Measurements from ENCODE around the gene C5. TPM values are rescaled to one million over a fixed set of nuclear protein-coding genes. Genes with fewer than 3 reads are reported as not detected.

C5 gene
- total RNA-seq, 1 experiment from 2014 or later, result 0.66 TPM

GRCh38 chr9:120951960-120952618 is 98.0 kb downstream of the C5 start:
- DNase-seq (ENCODE audit: low read depth, low spot score) (no peak), ATAC-seq (no peak)
- Histone ChIP-seq H3K4me3 (replicated peaks in 1 of 2; ENCODE audit: low read depth in 1 of 2, low read length in 2 of 2) (no peak overlapping the region), H3K36me3 (ENCODE audit: control insufficient read depth in 1 of 2, insufficient read depth in 2 of 2, low read length in 2 of 2) (no peaks in the 10 kb centered on the region), H2AFZ (ENCODE audit: low read depth, low read length, poor library complexity, severe bottlenecking) (no peak overlapping the region), H3K4me1 (ENCODE audit: control insufficient read depth in 1 of 2, insufficient read depth in 2 of 2, low read length in 2 of 2) (no peaks in the 10 kb centered on the region), H3K9ac (ENCODE audit: low read length) (no peak overlapping the region), H3K27ac (ENCODE audit: low read depth, low read length) (no peak overlapping the region), H3K9me2 (ENCODE audit: insufficient read depth) (no peaks in the 10 kb centered on the region), H3K9me3 (ENCODE audit: control insufficient read depth in 1 of 2, insufficient read depth in 1 of 2, low read depth in 1 of 2, low read length in 2 of 2) (no peaks in the 10 kb centered on the region), H3K79me2 (ENCODE audit: insufficient read depth, low read length) (no peaks in the 10 kb centered on the region), H3K27me3 (ENCODE audit: insufficient read depth, low read length) (no peaks in the 10 kb centered on the region), H3K4me2 (ENCODE audit: low read length) (no peak overlapping the region), H4K20me1 (ENCODE audit: insufficient read depth) (no peaks in the 10 kb centered on the region)
- POLR2A ChIA-PET, result no interaction called here
- CTCF ChIA-PET, result no interaction called here
- intact Hi-C loops (cut with micrococcal nuclease), result no loop called here
- BruUV-seq (replicated peaks), result no TSS peak
- no peak for TF ChIP-seq REST (IDR thresholded peaks at IDR 0.05; ENCODE audit: low read depth)
- no peak for TF ChIP-seq POLR2AphosphoS5 (IDR thresholded peaks at IDR 0.05; ENCODE audit: low read depth, low read length)
- TF ChIP-seq ZFX (IDR thresholded peaks at IDR 0.05), result no peak
- TF ChIP-seq EGR1 (IDR thresholded peaks at IDR 0.05; ENCODE audit: low read depth), result no peak
- TF ChIP-seq SP1 (IDR thresholded peaks at IDR 0.05; ENCODE audit: low read depth), result no peak
- no peak for TF ChIP-seq SRF (IDR thresholded peaks at IDR 0.05; ENCODE audit: low read depth)
- TF ChIP-seq EZH2phosphoT487 (IDR thresholded peaks at IDR 0.05; ENCODE audit: borderline replicate concordance), result no peak
- TF ChIP-seq FOSL1 (IDR thresholded peaks at IDR 0.05; ENCODE audit: low read depth), result no peak
- no peak for TF ChIP-seq JUND (IDR thresholded peaks at IDR 0.05)
- TF ChIP-seq YY1 (IDR thresholded peaks at IDR 0.05; ENCODE audit: extremely low read depth, insufficient replicate concordance, low read depth, low read length), result no peak
- TF ChIP-seq ATF3 (IDR thresholded peaks at IDR 0.05), result no peak
- TF ChIP-seq RAD21 (IDR thresholded peaks at IDR 0.05; ENCODE audit: low read depth), result no peak
- TF ChIP-seq ZNF274 (IDR thresholded peaks at IDR 0.05; ENCODE audit: low read depth, low read length), result no peak
- no peak for TF ChIP-seq EZH2 (IDR thresholded peaks at IDR 0.05)
- no peak for TF ChIP-seq ELF1 (IDR thresholded peaks at IDR 0.05; ENCODE audit: borderline replicate concordance, low read depth)
- TF ChIP-seq POLR2A (IDR thresholded peaks at IDR 0.05; ENCODE audit: borderline replicate concordance, extremely low read depth, insufficient read depth, insufficient read length), result no peak
- TF ChIP-seq TCF7L2 (IDR thresholded peaks at IDR 0.05; ENCODE audit: borderline replicate concordance, extremely low read depth, insufficient read depth, insufficient read length), result no peak
- TF ChIP-seq MAX (IDR thresholded peaks at IDR 0.05), result no peak
- TF ChIP-seq SIN3A (IDR thresholded peaks at IDR 0.05; ENCODE audit: low read depth), result no peak
- no peak for TF ChIP-seq CBX3 (IDR thresholded peaks at IDR 0.05; ENCODE audit: low read depth)
- RAD21 ChIA-PET (ENCODE audit: low non-redundant PET in 1 of 2, low total read pairs in 2 of 2, uncharacterized antibody in 2 of 2, unreplicated experiment in 2 of 2), result no interaction called here

Data from HCT116 (cell line).